Endodermal cell (in vitro differentiated cells): ENCODE results near the gene CYB561D2. TPM values are rescaled to one million over a fixed set of nuclear protein-coding genes. Genes with fewer than 3 reads are reported as not detected.

Experiments used
- DNase-seq: peaks from one replicate; pipeline ENCODE4 v3.0.0-alpha.2; 2017
- H3K27ac ChIP-seq: 2 replicates; pipeline ENCODE4 v1.5.1; 2013; ENCODE audit warnings: mild to moderate bottlenecking, low read depth, low read length, moderate library complexity
- H3K27me3 ChIP-seq: 2 replicates; pipeline ENCODE4 v1.6.1; 2013; ENCODE audit warnings: mild to moderate bottlenecking, low read length, moderate library complexity; ENCODE audit not compliant: insufficient read depth, control insufficient read depth, poor library complexity, severe bottlenecking
- H3K36me3 ChIP-seq: 2 replicates; pipeline ENCODE4 v1.7.0; 2013; ENCODE audit warnings: mild to moderate bottlenecking, low read length, moderate library complexity; ENCODE audit not compliant: control insufficient read depth, insufficient read depth
- H3K4me1 ChIP-seq: one replicate; pipeline ENCODE4 v1.7.0; 2013; ENCODE audit warnings: low read length; ENCODE audit not compliant: control insufficient read depth, insufficient read depth
- H3K4me3 ChIP-seq: 2 replicates; pipeline ENCODE4 v1.5.1; 2013; ENCODE audit warnings: mild to moderate bottlenecking, low read length, moderate library complexity
- H3K9ac ChIP-seq: 2 replicates; pipeline ENCODE4 v1.6.1; 2013; ENCODE audit warnings: mild to moderate bottlenecking, low read length, moderate library complexity; ENCODE audit not compliant: poor library complexity, severe bottlenecking; ENCODE audit errors: extremely low read depth
- H3K9me3 ChIP-seq: 2 replicates; pipeline ENCODE4 v1.6.1; 2013; ENCODE audit warnings: mild to moderate bottlenecking, low read length, moderate library complexity; ENCODE audit not compliant: control insufficient read depth
- H3K27ac Mint-ChIP-seq: 2 replicates; pipeline ENCODE4 v1.8.0; 2020; ENCODE audit warnings: mixed read lengths
- H3K27me3 Mint-ChIP-seq: 2 replicates; pipeline ENCODE4 v1.8.0; 2021; ENCODE audit warnings: mild to moderate bottlenecking, mixed read lengths; ENCODE audit not compliant: insufficient read depth
- H3K36me3 Mint-ChIP-seq: 2 replicates; pipeline ENCODE4 v1.8.0; 2020; ENCODE audit warnings: low read depth, mixed read lengths
- H3K4me1 Mint-ChIP-seq: 2 replicates; pipeline ENCODE4 v1.8.0; 2020; ENCODE audit warnings: mixed read lengths
- H3K4me3 Mint-ChIP-seq: 2 replicates; pipeline ENCODE4 v1.8.0; 2020; ENCODE audit warnings: mild to moderate bottlenecking, moderate library complexity, mixed read lengths
- H3K9me3 Mint-ChIP-seq: 2 replicates; pipeline ENCODE4 v1.8.0; 2020; ENCODE audit warnings: mild to moderate bottlenecking, mixed read lengths
- CTCF ChIP-seq: fragments of 200-600 bp; sonication (generic); conservative IDR thresholded peaks from 2 replicates; pipeline ENCODE4 v1.5.0; 2021; ENCODE audit warnings: antibody characterized with exemption, mild to moderate bottlenecking
- WGBS, 2 experiments: methylation state at CpG; one replicate each; pipeline versions ENCODE4 v1.1.5 to v1.1.7; 2013; ENCODE audit warnings: missing lambda C conversion rate in 2 of 2, mixed read lengths in 1 of 2; ENCODE audit not compliant: insufficient coverage in 1 of 2, insufficient read length in 1 of 2; 5-methylcytosine and 5-hydroxymethylcytosine counted together
- total RNA-seq, 2 donors: library from RNA; stranded (reverse); fragmentation: NEBNext Ultra II Directional in 1 of 2; extraction: Animal tissue kit (Norgen Biotek cat#: 25700) in 1 of 2; gene quantifications; 2 replicates in 1 of 2; 3 replicates in 1 of 2; pipeline ENCODE4 v1.2.1, GENCODE V29; 2021

The CYB561D2 gene
- total RNA-seq, 2 donors from 2014 or later: 8.5 to 14.6 TPM

- Mint-ChIP-seq H3K27me3 (peaks cover 1% of the 10 kb centered on the region), H3K27ac (no peak overlapping the region), H3K4me1 (peaks cover 32% of the 10 kb centered on the region), H3K36me3 (peaks cover 18% of the 10 kb centered on the region), H3K9me3 (no peaks in the 10 kb centered on the region), H3K4me3 (no peak overlapping the region)
- DNase-seq: no peak
- H3K36me3 ChIP-seq: peaks cover 36% of the 10 kb centered on the region
- no peak overlapping the region for H3K27ac ChIP-seq
- H3K27me3 ChIP-seq: no peaks in the 10 kb centered on the region
- peaks cover 8% of the 10 kb centered on the region for H3K4me1 ChIP-seq
- H3K4me3 ChIP-seq: no peak overlapping the region
- no peak for TF ChIP-seq CTCF
- no peaks in the 10 kb centered on the region for H3K9me3 ChIP-seq
- 94% methylated on average over 9 to 12 of the region's 12 CpGs for WGBS, 2 experiments
- H3K9ac ChIP-seq: no peak overlapping the region
These were observed 2.8 kb downstream of the CYB561D2 start for GRCh38 chr3:50353245-50354004.

- Histone ChIP-seq H3K27ac (no peak overlapping the region), H3K4me1 (peaks cover 11% of the 10 kb centered on the region), H3K36me3 (peaks cover 33% of the 10 kb centered on the region), H3K9me3 (no peaks in the 10 kb centered on the region), H3K9ac (no peak overlapping the region), H3K27me3 (no peaks in the 10 kb centered on the region), H3K4me3 (no peak overlapping the region)
- H3K4me3 Mint-ChIP-seq: no peak overlapping the region
- no peaks in the 10 kb centered on the region for H3K9me3 Mint-ChIP-seq
- no peak for DNase-seq
- H3K27me3 Mint-ChIP-seq: peaks cover 1% of the 10 kb centered on the region
- H3K36me3 Mint-ChIP-seq: peaks cover 18% of the 10 kb centered on the region
- no peak overlapping the region for H3K27ac Mint-ChIP-seq
- WGBS, 2 experiments: 96 to 100% methylated on average over 1 to 5 of the region's 5 CpGs
- no peak for TF ChIP-seq CTCF
- peaks cover 36% of the 10 kb centered on the region for H3K4me1 Mint-ChIP-seq
These were observed 3.6 kb downstream of the CYB561D2 start for GRCh38 chr3:50354186-50354764.

GRCh38 chr3:50354850-50355249 lies 4.2 kb downstream of the CYB561D2 start:
- Histone ChIP-seq H3K9ac (no peak overlapping the region), H3K36me3 (peaks cover 33% of the 10 kb centered on the region), H3K9me3 (no peaks in the 10 kb centered on the region), H3K4me3 (no peak overlapping the region), H3K27me3 (no peaks in the 10 kb centered on the region), H3K4me1 (peaks cover 11% of the 10 kb centered on the region), H3K27ac (no peak overlapping the region)
- no peak overlapping the region for H3K4me3 Mint-ChIP-seq
- DNase-seq: no peak
- peaks cover 18% of the 10 kb centered on the region for H3K36me3 Mint-ChIP-seq
- H3K27ac Mint-ChIP-seq: no peak overlapping the region
- H3K27me3 Mint-ChIP-seq: peaks cover 1% of the 10 kb centered on the region
- WGBS, 2 experiments: 95 to 98% methylated on average over 6 to 7 of the region's 7 CpGs
- no peaks in the 10 kb centered on the region for H3K9me3 Mint-ChIP-seq
- no peak for TF ChIP-seq CTCF
- H3K4me1 Mint-ChIP-seq: peaks cover 36% of the 10 kb centered on the region
